ENCODE measurements around the gene STBD1. TPM values are rescaled to one million over a fixed set of nuclear protein-coding genes. Genes with fewer than 3 reads are reported as not detected.

The STBD1 gene
- total and polyA plus RNA-seq, 2 of the 4 experiments (the other 2 are of a cell fraction) = 1.7 to 3.0 TPM

- no peak overlapping the region for H2BK20ac ChIP-seq (ENCODE audit: low read depth, low read length)
- in situ Hi-C loops (cut with MboI; ENCODE audit: low sequenced_read_pairs) (no loop called here), intact Hi-C loops (cut with micrococcal nuclease) (no loop called here), dilution Hi-C loops (cut with HindIII; ENCODE audit: low sequenced_read_pairs, unreplicated experiment) (no loop called here)
- no peak overlapping the region for H2AFZ ChIP-seq (replicated peaks; ENCODE audit: low read length, poor library complexity)
- H3K9me1 ChIP-seq (ENCODE audit: insufficient read depth, low read length) = no peaks in the 10 kb centered on the region
- POLR2A ChIA-PET (ENCODE audit: unreplicated experiment) = no interaction called here
- H3K4me2 ChIP-seq (ENCODE audit: low read depth, low read length) = no peak overlapping the region
- H2BK5ac ChIP-seq (ENCODE audit: low read depth, low read length, poor library complexity, severe bottlenecking) = no peak overlapping the region
- no peak overlapping the region for H3K56ac ChIP-seq (ENCODE audit: extremely low read depth, insufficient read depth, low read length)
- H3K4ac ChIP-seq (ENCODE audit: low read depth, low read length) = no peak overlapping the region
- H3K4me1 ChIP-seq (ENCODE audit: control insufficient read depth, insufficient read depth, low read length) = no peaks in the 10 kb centered on the region
- no peaks in the 10 kb centered on the region for H3K79me1 ChIP-seq (ENCODE audit: low read depth in 1 of 2, low read length in 2 of 2)
- H2AK9ac ChIP-seq (replicated peaks; ENCODE audit: low read depth, low read length, poor library complexity) = no peak overlapping the region
- no TSS peak for BruUV-seq (replicated peaks)
- H3K36me3 ChIP-seq (ENCODE audit: control insufficient read depth, insufficient read depth, low read length) = no peaks in the 10 kb centered on the region
- no peak overlapping the region for H3K9ac ChIP-seq (ENCODE audit: low read depth, low read length)
- no peak overlapping the region for H2AK5ac ChIP-seq (ENCODE audit: low read depth, low read length)
- peaks cover 48% of the 10 kb centered on the region for H3K27me3 ChIP-seq (ENCODE audit: control insufficient read depth, insufficient read depth, low read length)
- no peak overlapping the region for H3K14ac ChIP-seq (replicated peaks; ENCODE audit: low read depth, low read length)
- H4K20me1 ChIP-seq (ENCODE audit: insufficient read depth, low read length) = no peaks in the 10 kb centered on the region
- no peak overlapping the region for H4K5ac ChIP-seq (ENCODE audit: low read depth, low read length)
- CTCF ChIA-PET = no interaction called here
- H3K18ac ChIP-seq (ENCODE audit: low read depth, low read length) = no peak overlapping the region
- no peak overlapping the region for H3K27ac ChIP-seq (ENCODE audit: insufficient read depth, low read length)
- TF ChIP-seq CHD1 (IDR thresholded peaks at IDR 0.05; ENCODE audit: low read depth, low read length) = no peak
- TF ChIP-seq MAZ (IDR thresholded peaks at IDR 0.05; ENCODE audit: borderline replicate concordance, low read depth, low read length) = no peak
- no peak for TF ChIP-seq RAD21 (IDR thresholded peaks at IDR 0.05; ENCODE audit: low read length)
- no peak for TF ChIP-seq NFE2L2 (IDR thresholded peaks at IDR 0.05; ENCODE audit: low read depth, low read length)
- no peak for TF ChIP-seq ELK1 (IDR thresholded peaks at IDR 0.05; ENCODE audit: borderline replicate concordance, low read depth, low read length)
- no peak for TF ChIP-seq MAFK (IDR thresholded peaks at IDR 0.05; ENCODE audit: low read depth, low read length)
- TF ChIP-seq, protein P1, sequence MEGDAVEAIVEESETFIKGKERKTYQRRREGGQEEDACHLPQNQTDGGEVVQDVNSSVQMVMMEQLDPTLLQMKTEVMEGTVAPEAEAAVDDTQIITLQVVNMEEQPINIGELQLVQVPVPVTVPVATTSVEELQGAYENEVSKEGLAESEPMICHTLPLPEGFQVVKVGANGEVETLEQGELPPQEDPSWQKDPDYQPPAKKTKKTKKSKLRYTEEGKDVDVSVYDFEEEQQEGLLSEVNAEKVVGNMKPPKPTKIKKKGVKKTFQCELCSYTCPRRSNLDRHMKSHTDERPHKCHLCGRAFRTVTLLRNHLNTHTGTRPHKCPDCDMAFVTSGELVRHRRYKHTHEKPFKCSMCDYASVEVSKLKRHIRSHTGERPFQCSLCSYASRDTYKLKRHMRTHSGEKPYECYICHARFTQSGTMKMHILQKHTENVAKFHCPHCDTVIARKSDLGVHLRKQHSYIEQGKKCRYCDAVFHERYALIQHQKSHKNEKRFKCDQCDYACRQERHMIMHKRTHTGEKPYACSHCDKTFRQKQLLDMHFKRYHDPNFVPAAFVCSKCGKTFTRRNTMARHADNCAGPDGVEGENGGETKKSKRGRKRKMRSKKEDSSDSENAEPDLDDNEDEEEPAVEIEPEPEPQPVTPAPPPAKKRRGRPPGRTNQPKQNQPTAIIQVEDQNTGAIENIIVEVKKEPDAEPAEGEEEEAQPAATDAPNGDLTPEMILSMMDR (conservative IDR thresholded peaks at IDR 0.05; ENCODE audit: low read depth, low read length) = no peak
- no peak for TF ChIP-seq SMC3 (IDR thresholded peaks at IDR 0.05; ENCODE audit: low read depth, low read length)
- TF ChIP-seq CEBPB (IDR thresholded peaks at IDR 0.05; ENCODE audit: low read depth, low read length) = no peak
- TF ChIP-seq USF2 (IDR thresholded peaks at IDR 0.05; ENCODE audit: low read depth, low read length) = no peak
- no peak for TF ChIP-seq BHLHE40 (IDR thresholded peaks at IDR 0.05; ENCODE audit: low read depth, low read length)
- TF ChIP-seq POLR2A (IDR thresholded peaks at IDR 0.05; ENCODE audit: low read depth, low read length) = no peak
- TF ChIP-seq RCOR1 (IDR thresholded peaks at IDR 0.05; ENCODE audit: insufficient replicate concordance, low read length) = no peak
- TF ChIP-seq RFX5 (IDR thresholded peaks at IDR 0.05; ENCODE audit: low read depth, low read length) = no peak
- no peak for TF ChIP-seq FOS (IDR thresholded peaks at IDR 0.05; ENCODE audit: low read depth, low read length)
- TF ChIP-seq MXI1 (IDR thresholded peaks at IDR 0.05; ENCODE audit: borderline replicate concordance, low read depth, low read length) = no peak
- H2BK120ac ChIP-seq (ENCODE audit: low read depth, low read length) = no peak overlapping the region
- no CpG with 5 or more reads among the region's 1 CpG for WGBS, 2 experiments (ENCODE audit: extremely low coverage in 2 of 2, insufficient read length in 1 of 2)
- no peak for DNase-seq
- no peak overlapping the region for H3K4me3 ChIP-seq (ENCODE audit: insufficient read depth, low read depth, low read length)
- H3K23ac ChIP-seq (ENCODE audit: low read depth, low read length) = no peak overlapping the region
- no peak overlapping the region for H4K8ac ChIP-seq (ENCODE audit: low read depth in 2 of 2, low read length in 2 of 2)
- H4K91ac ChIP-seq (ENCODE audit: insufficient read depth, low read depth, low read length) = no peak overlapping the region
- H3K9me3 ChIP-seq (ENCODE audit: control insufficient read depth, insufficient read depth, low read length) = no peaks in the 10 kb centered on the region
- no peak overlapping the region for H2BK15ac ChIP-seq (ENCODE audit: low read depth, low read length)
- no peak for ATAC-seq (ENCODE audit: low read depth)
Observed at GRCh38 chr4:76256968-76257367, 49.6 kb upstream of the STBD1 start.

Data from IMR-90 (cell line).